SU-DHL-6 (cell line): ENCODE data around the gene DPPA5.

Experiments used
- CTCF ChIP-seq: fragments of 200-600 bp; sonication (generic); IDR thresholded peaks from one replicate; pipeline ENCODE4 v1.5.1; 2017; ENCODE audit warnings: antibody characterized with exemption, mild to moderate bottlenecking, low read length, moderate library complexity; ENCODE audit not compliant: insufficient read depth, poor library complexity, severe bottlenecking
- EZH2phosphoT487 ChIP-seq: fragments of 200-600 bp; sonication (generic), shearing (Covaris generic); conservative IDR thresholded peaks from 2 replicates; pipeline ENCODE4 v1.6.1; 2018; ENCODE audit warnings: mild to moderate bottlenecking, antibody characterized with exemption, low read length, moderate library complexity, mixed read lengths

GRCh38 chr6:73343164-73343563 is 10.9 kb downstream of the DPPA5 start:
- TF ChIP-seq CTCF (no peak), EZH2phosphoT487 (no peak)
